Measurements from ENCODE around the gene STMND1. TPM values are rescaled to one million over a fixed set of nuclear protein-coding genes. Genes with fewer than 3 reads are reported as not detected.

The STMND1 gene
- total and polyA plus RNA-seq, 2 of the 4 experiments (the other 2 are of a cell fraction) = not detected

GRCh38 chr6:17098538-17098937 is 3.3 kb upstream of the STMND1 start:
- ATAC-seq (ENCODE audit: low read depth) (peak; percentile 71), DNase-seq (peak; percentile 47)
- Histone ChIP-seq H3K14ac (replicated peaks; ENCODE audit: low read depth, low read length) (no peak overlapping the region), H3K18ac (ENCODE audit: low read depth, low read length) (no peak overlapping the region), H2BK20ac (ENCODE audit: low read depth, low read length) (no peak overlapping the region), H4K20me1 (ENCODE audit: insufficient read depth, low read length) (no peaks in the 10 kb centered on the region), H4K91ac (ENCODE audit: insufficient read depth, low read depth, low read length) (no peak overlapping the region), H2AK5ac (ENCODE audit: low read depth, low read length) (no peak overlapping the region), H3K23ac (ENCODE audit: low read depth, low read length) (no peak overlapping the region), H3K36me3 (ENCODE audit: control insufficient read depth, insufficient read depth, low read length) (no peaks in the 10 kb centered on the region), H3K9me1 (ENCODE audit: insufficient read depth, low read length) (0 out of 2 replicates have a peak, but pooled peaks cover 3% of the 10 kb centered on the region), H2BK5ac (ENCODE audit: low read depth, low read length, poor library complexity, severe bottlenecking) (no peak overlapping the region), H3K4me2 (ENCODE audit: low read depth, low read length) (no peak overlapping the region), H4K5ac (ENCODE audit: low read depth, low read length) (no peak overlapping the region), H2BK120ac (ENCODE audit: low read depth, low read length) (no peak overlapping the region), H3K4me1 (ENCODE audit: control insufficient read depth, insufficient read depth, low read length) (peaks cover 5% of the 10 kb centered on the region; the same call in 1 of the 2 replicates), H2BK15ac (ENCODE audit: low read depth, low read length) (no peak overlapping the region), H3K56ac (ENCODE audit: extremely low read depth, insufficient read depth, low read length) (no peak overlapping the region), H3K27me3 (ENCODE audit: control insufficient read depth, insufficient read depth, low read length) (peaks cover 35% of the 10 kb centered on the region), H3K27ac (ENCODE audit: insufficient read depth, low read length) (no peak overlapping the region), H3K9ac (ENCODE audit: low read depth, low read length) (no peak overlapping the region), H3K79me1 (ENCODE audit: low read depth in 1 of 2, low read length in 2 of 2) (no peaks in the 10 kb centered on the region), H3K9me3 (ENCODE audit: control insufficient read depth, insufficient read depth, low read length) (no peaks in the 10 kb centered on the region), H4K8ac (ENCODE audit: low read depth in 2 of 2, low read length in 2 of 2) (no peak overlapping the region), H2AFZ (replicated peaks; ENCODE audit: low read length, poor library complexity) (no peak overlapping the region), H3K4me3 (ENCODE audit: insufficient read depth, low read depth, low read length) (no peak overlapping the region), H3K4ac (ENCODE audit: low read depth, low read length) (no peak overlapping the region), H2AK9ac (replicated peaks; ENCODE audit: low read depth, low read length, poor library complexity) (no peak overlapping the region)
- POLR2A ChIA-PET (ENCODE audit: unreplicated experiment) = interaction anchor here (0.5 kb wide), 1 partner anchor 367 kb away, joined by 15 read pairs; no protein-coding TSS in a partner anchor
- CTCF ChIA-PET = no interaction called here
- no CpG with 5 or more reads among the region's 4 CpGs for WGBS, 2 experiments (ENCODE audit: extremely low coverage in 2 of 2, insufficient read length in 1 of 2)
- dilution Hi-C loops (cut with HindIII; ENCODE audit: low sequenced_read_pairs, unreplicated experiment) = no loop called here
- no peak; the same call in 1 of the 2 replicates for TF ChIP-seq FOS (IDR thresholded peaks at IDR 0.05; ENCODE audit: low read depth, low read length)
- no peak for TF ChIP-seq MAZ (IDR thresholded peaks at IDR 0.05; ENCODE audit: borderline replicate concordance, low read depth, low read length)
- no peak for TF ChIP-seq BHLHE40 (IDR thresholded peaks at IDR 0.05; ENCODE audit: low read depth, low read length)
- no peak for TF ChIP-seq RCOR1 (IDR thresholded peaks at IDR 0.05; ENCODE audit: insufficient replicate concordance, low read length)
- no peak for TF ChIP-seq POLR2A (IDR thresholded peaks at IDR 0.05; ENCODE audit: low read depth, low read length)
- no peak for TF ChIP-seq RAD21 (IDR thresholded peaks at IDR 0.05; ENCODE audit: low read length)
- no peak for TF ChIP-seq SMC3 (IDR thresholded peaks at IDR 0.05; ENCODE audit: low read depth, low read length)
- TF ChIP-seq, protein P1, sequence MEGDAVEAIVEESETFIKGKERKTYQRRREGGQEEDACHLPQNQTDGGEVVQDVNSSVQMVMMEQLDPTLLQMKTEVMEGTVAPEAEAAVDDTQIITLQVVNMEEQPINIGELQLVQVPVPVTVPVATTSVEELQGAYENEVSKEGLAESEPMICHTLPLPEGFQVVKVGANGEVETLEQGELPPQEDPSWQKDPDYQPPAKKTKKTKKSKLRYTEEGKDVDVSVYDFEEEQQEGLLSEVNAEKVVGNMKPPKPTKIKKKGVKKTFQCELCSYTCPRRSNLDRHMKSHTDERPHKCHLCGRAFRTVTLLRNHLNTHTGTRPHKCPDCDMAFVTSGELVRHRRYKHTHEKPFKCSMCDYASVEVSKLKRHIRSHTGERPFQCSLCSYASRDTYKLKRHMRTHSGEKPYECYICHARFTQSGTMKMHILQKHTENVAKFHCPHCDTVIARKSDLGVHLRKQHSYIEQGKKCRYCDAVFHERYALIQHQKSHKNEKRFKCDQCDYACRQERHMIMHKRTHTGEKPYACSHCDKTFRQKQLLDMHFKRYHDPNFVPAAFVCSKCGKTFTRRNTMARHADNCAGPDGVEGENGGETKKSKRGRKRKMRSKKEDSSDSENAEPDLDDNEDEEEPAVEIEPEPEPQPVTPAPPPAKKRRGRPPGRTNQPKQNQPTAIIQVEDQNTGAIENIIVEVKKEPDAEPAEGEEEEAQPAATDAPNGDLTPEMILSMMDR (conservative IDR thresholded peaks at IDR 0.05; ENCODE audit: low read depth, low read length) = no peak
- TF ChIP-seq MXI1 (IDR thresholded peaks at IDR 0.05; ENCODE audit: borderline replicate concordance, low read depth, low read length) = no peak
- TF ChIP-seq NFE2L2 (IDR thresholded peaks at IDR 0.05; ENCODE audit: low read depth, low read length) = no peak
- TF ChIP-seq CHD1 (IDR thresholded peaks at IDR 0.05; ENCODE audit: low read depth, low read length) = no peak
- TF ChIP-seq CEBPB (IDR thresholded peaks at IDR 0.05; ENCODE audit: low read depth, low read length) = no peak
- no peak for TF ChIP-seq MAFK (IDR thresholded peaks at IDR 0.05; ENCODE audit: low read depth, low read length)
- no peak for TF ChIP-seq ELK1 (IDR thresholded peaks at IDR 0.05; ENCODE audit: borderline replicate concordance, low read depth, low read length)
- in situ Hi-C loops (cut with MboI; ENCODE audit: low sequenced_read_pairs) = no loop called here
- intact Hi-C loops (cut with micrococcal nuclease) = no loop called here
- no TSS peak for BruUV-seq (replicated peaks)

Measured in IMR-90 (cell line).